ENCODE measurements around the gene PLEKHG2. TPM values are rescaled to one million over a fixed set of nuclear protein-coding genes. Genes with fewer than 3 reads are reported as not detected.

Gene PLEKHG2
- total RNA-seq, 1 donor from 2014 or later: 57.3 TPM

GRCh38 chr19:39405958-39406655 lies 6.4 kb upstream of the PLEKHG2 start:
- intact Hi-C loops (cut with micrococcal nuclease): no loop called here

GRCh38 chr19:39406656-39407409 lies 5.6 kb upstream of the PLEKHG2 start, which contains the start of gene ZFP36:
Gene ZFP36 (plus strand): TSS chr19:39406847. CDS start chr19:39406905, 58 bp downstream.
- intact Hi-C loops (cut with micrococcal nuclease): no loop called here

- intact Hi-C loops (cut with micrococcal nuclease): no loop called here
Measured at GRCh38 chr19:39407410-39407659, 5.1 kb upstream of the PLEKHG2 start.

GRCh38 chr19:39407660-39408391 lies 4.6 kb upstream of the PLEKHG2 start:
- intact Hi-C loops (cut with micrococcal nuclease): no loop called here

GRCh38 chr19:39408392-39409207 lies 3.9 kb upstream of the PLEKHG2 start:
- intact Hi-C loops (cut with micrococcal nuclease): no loop called here

- intact Hi-C loops (cut with micrococcal nuclease): no loop called here
Measured at GRCh38 chr19:39409208-39410016, 3.1 kb upstream of the PLEKHG2 start.

- intact Hi-C loops (cut with micrococcal nuclease): no loop called here
Measured at GRCh38 chr19:39410017-39410830, 2.2 kb upstream of the PLEKHG2 start.

GRCh38 chr19:39410831-39411080 lies 1.7 kb upstream of the PLEKHG2 start:
- intact Hi-C loops (cut with micrococcal nuclease): no loop called here

GRCh38 chr19:39411081-39411831 lies 1.2 kb upstream of the PLEKHG2 start:
- intact Hi-C loops (cut with micrococcal nuclease): no loop called here

- intact Hi-C loops (cut with micrococcal nuclease): loop anchor here (1.0 kb wide), 10 partner anchors 10 to 286 kb away; partner anchors contain the start of genes EID2B, MED29, PAF1 and PAK4
Measured at GRCh38 chr19:39411832-39412099, 703 bp upstream of the PLEKHG2 start.

- intact Hi-C loops (cut with micrococcal nuclease): loop anchor here (1.0 kb wide), 10 partner anchors 12 to 288 kb away; partner anchors contain the start of genes EID2B, MED29, PAF1 and PAK4
Measured at GRCh38 chr19:39412867-39413271, 400 bp downstream of the PLEKHG2 start.

GRCh38 chr19:39413272-39413910 lies 922 bp downstream of the PLEKHG2 start:
- intact Hi-C loops (cut with micrococcal nuclease): no loop called here

- intact Hi-C loops (cut with micrococcal nuclease): no loop called here
Measured at GRCh38 chr19:39413911-39414608, 1.6 kb downstream of the PLEKHG2 start.

GRCh38 chr19:39415111-39416046 lies 2.9 kb downstream of the PLEKHG2 start:
- intact Hi-C loops (cut with micrococcal nuclease): no loop called here

- intact Hi-C loops (cut with micrococcal nuclease): no loop called here
Measured at GRCh38 chr19:39416152-39417120, 4.0 kb downstream of the PLEKHG2 start.

Measured in T-helper 2 cell treated with Interferon-gamma antibody and Interleukin-4, amounts not matched to agents 100 ng/mL and 5 ng/mL, for 36 hours (primary cell).